Measurements from ENCODE around the gene FBLN1.

DNA sequence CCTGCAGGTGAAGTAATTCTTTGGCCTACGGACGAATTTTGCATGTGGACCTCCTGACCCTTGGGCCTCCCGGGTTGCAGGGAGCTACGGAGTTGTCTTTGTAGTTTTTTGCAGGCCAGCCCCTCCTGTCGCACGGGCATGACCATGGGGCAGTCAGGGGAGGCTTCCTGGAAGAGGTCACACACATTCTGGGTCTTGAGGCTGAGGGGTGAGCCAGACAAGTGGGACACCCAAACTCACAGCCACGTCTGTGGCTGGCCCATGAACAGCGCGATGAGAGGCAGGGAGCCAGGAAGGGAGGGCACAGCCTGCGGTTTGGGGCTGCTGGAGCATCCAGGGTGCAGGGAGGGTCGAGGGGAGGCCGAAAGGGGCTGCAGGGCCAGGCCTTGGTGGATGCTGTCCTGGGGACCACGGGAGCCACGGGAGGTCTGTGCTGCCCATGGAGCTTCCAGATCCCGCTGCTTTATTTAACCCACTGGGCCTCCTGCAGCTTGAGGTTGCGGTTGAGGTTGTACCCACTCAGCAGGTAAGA, 78.9 kb downstream of the FBLN1 start:
- TF ChIP-seq EZH2 (IDR thresholded peaks at IDR 0.05; ENCODE audit: borderline replicate concordance, low read depth, low read length, severe bottlenecking): no peak
- TF ChIP-seq, protein P1, sequence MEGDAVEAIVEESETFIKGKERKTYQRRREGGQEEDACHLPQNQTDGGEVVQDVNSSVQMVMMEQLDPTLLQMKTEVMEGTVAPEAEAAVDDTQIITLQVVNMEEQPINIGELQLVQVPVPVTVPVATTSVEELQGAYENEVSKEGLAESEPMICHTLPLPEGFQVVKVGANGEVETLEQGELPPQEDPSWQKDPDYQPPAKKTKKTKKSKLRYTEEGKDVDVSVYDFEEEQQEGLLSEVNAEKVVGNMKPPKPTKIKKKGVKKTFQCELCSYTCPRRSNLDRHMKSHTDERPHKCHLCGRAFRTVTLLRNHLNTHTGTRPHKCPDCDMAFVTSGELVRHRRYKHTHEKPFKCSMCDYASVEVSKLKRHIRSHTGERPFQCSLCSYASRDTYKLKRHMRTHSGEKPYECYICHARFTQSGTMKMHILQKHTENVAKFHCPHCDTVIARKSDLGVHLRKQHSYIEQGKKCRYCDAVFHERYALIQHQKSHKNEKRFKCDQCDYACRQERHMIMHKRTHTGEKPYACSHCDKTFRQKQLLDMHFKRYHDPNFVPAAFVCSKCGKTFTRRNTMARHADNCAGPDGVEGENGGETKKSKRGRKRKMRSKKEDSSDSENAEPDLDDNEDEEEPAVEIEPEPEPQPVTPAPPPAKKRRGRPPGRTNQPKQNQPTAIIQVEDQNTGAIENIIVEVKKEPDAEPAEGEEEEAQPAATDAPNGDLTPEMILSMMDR (IDR thresholded peaks at IDR 0.05; ENCODE audit: extremely low read depth in 1 of 2, insufficient read depth in 1 of 2, low read depth in 1 of 2, low read length in 2 of 2): no peak
- no peak for TF ChIP-seq POLR2AphosphoS5 (IDR thresholded peaks at IDR 0.05; ENCODE audit: insufficient read depth, low read depth, low read length)
- no peak for TF ChIP-seq FOS (IDR thresholded peaks at IDR 0.05; ENCODE audit: borderline replicate concordance, insufficient read depth, low read length)

All from endothelial cell of umbilical vein (primary cell).